HG02798 (cell line): ENCODE measurements around the gene RGS19.
A peak's percentile ranks its signal among the peaks of the same experiment; 100 is the strongest.

Experiments used
- ATAC-seq: cut with Tn5 transposase; IDR thresholded peaks from one replicate; pipeline ENCODE4 v1.9.1; 2021; ENCODE audit warnings: mild to moderate bottlenecking; ENCODE audit not compliant: unreplicated experiment, poor library complexity

RGS19 gene

DNA sequence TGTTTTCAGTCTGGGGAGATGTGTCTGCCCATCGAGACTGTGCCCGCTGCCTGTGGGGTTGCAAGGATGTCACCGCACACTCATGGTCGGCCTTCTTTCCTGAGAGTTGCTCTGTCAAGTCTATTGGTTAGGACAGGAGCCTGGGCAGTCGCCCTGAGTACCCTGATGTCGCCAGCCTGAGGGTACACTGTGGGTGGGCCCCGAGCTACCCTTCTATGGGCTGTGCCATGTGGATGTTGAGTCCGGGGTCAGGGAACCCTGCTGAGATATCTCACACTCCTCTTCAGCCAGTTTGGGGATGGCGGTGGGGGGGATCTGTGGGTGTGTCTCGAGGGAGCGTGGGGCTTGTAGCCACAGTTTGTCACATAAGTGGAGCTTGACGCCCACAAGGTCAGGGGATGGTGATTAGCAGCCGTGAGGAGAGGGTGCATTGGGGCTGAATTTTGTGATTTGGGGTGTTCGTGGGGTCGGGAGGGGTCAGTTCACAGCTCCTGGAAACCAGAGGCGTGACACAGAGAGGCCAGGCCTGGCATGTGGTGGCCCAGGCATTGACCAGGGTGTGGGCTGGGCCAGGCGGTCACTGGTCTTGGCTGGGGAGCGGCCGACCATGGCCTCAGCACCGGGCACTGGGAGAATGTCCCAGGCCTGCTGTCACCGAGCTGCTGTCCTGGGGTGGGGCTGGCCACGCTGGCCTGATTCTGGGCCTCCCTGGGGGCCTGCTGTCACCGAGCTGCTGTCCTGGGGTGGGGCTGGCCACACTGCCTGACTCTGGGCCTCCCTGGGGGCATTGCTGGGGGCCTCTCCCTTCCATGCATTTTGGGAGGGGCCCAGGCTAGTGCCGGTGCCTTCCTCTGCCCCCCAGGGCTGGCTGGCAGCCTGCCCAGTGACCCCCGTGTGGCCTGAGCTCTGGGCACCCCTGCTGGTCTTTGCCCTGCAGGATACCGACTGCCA, 29.7 kb upstream of the RGS19 start:
- no peak for ATAC-seq

DNA sequence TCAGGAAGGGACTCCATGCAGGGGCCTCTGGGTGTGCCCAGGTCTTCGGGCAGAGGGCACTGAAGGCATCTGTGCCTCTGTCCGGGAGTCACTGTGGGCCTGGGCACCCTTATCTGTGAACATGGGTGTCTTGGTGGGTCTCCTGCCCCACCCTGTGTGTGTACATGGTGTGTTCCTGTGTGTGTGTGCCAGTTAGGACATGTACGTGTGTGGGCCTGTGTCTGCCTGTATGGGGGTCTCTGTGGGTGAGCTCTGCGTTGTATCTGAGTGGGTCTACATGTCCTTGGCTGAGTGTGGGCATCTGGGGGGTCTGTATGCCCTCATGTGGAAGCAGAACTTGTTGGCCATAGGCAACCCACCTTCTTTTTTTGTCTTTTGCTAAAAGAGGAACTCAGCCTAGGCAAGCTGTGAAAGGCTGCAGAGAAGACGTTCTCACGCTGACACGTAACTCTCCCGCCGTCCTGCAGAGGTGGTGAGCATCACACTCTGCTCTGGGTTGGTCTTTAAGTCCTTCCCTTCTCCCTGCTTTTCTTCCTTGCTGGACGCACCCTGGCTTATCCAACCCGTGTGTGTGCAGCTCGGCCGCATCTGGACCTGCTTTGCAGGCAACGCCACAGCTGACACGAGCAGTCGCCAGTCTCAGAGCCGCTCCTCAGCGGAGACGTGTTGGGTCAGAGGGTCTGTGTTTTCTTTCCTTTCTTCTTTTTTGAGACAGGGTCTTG, 28.6 kb upstream of the RGS19 start:
- no peak for ATAC-seq

DNA sequence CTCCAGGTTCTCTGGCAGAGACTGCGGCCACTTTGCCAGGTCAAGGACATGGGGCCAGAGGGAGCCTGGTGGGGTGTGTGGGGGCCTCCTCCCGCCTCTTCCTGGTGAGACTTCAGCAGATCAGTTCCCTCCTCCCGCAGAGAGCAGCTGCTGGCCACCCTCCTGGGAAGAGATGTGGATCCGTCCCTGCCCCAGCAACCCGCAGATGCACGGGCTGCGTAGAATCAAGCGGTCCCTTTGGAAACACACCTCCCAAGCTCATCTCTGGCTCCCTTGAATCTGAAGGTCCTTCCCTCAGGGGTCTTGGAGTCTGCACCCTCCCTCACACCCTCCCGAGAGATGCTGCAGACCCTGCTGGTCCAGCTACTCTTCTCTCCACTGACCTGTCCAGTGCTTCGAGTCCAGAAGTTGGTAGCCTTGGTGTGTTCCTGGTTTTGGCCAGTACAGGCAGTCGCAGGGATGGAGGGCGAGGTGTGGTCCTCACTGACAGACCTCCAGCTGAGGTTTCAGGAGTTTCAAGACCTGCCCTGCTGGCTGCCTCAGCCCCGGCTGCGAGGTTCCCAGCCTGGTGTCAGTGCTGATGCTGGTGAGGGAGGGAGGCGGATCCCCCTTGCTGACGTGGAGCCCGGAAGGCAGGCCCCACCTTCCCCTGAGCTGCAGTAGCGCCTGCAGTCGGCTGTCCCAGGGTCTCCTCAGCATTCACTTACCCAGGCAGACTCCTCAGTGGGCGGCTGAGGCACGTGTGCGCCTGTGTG, 27.8 kb upstream of the RGS19 start, which contains the start of gene NPBWR2:
Gene NPBWR2 (minus strand): TSS at position 585 of the 755 bp plus-strand sequence. CDS start 734 bp downstream, outside the sequence.
- no peak for ATAC-seq

DNA sequence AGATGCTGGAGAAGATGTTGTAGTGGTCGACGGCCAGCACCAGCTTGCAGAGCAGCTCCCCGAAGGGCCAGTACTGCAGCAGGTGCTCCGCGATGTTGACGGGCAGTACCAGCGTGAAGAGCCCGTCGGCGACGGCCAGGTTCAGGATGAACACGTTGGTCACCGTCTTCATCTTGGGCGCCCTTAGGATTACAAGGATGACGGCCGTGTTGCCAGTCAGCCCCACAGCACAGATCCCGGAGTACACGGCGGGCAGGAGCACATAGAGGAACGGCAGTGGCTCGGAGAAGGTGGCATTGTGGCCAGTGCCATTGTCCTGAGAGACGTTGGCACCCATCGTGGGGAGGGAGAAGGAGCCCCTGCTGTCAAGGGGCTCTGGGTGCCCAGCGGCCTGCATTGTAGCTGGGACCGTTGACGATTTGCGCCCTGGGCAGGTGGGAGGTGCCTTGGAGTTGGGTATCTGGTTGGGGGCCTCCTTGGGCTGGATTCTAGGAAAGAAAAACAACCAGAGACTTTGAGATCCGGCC, 27.2 kb upstream of the RGS19 start:
- ATAC-seq: no peak

DNA sequence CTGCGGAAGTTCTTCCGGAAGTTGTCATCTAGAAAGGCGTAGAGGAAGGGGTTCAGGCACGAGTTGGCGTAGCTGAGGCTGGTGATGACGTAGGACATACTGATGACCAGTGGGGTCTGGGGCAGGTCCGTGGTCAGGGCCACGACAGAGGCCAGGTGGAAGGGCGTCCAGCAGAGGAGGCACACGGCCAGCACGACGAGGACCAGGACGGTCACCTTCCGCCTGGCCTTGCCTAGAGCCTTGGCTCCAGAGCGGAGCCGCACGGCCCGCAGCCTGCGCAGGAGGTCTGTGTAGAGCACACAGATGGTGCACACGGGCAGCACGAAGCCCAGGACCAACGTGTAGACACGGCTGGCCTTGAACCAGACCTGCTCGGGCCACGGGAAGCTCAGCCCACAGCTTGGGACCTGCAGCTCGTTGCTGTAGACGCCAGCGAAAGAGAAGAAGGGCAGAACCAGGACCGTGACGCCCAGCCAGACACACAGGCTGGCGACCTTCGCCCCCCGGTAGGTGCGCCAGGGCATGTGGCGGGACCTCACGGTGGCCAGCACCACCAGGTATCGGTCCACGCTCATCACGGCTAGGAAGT, 26.6 kb upstream of the RGS19 start:
- no peak for ATAC-seq

DNA sequence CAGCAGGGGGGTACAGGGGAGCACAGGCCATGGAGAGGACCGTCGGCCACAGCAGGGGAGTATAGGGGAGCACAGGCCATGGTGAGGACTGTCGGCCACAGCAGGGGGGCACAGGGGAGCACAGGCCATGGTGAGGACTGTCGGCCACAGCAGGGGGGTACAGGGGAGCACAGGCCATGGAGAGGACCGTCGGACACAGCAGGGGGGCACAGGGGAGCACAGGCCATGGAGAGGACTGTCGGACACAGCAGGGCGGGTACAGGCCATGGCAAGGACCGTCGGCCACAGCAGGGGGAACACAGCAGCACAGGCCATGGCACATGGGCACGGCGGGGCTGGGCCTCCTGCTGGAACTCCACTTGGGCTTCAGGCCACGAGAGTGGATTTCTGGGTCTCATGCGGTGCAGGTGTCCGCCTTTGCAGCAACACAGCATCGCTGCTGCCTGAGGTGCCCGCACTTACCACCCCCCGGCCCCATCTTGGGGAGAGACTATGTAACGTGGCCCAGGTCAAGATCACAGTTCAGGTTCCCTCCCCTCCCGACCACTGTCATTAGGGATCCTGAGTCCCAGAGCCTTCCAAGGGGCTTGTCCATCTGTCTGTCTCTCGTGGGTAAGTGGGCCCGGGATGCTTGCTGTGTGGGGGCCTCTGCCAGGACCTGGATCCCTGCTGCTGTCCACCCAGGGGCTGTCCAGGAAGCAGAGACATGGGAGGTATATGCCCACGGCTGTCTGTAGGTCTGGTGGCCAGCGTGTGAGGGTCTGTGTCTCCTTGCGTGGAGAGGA, 25.5 kb upstream of the RGS19 start:
- ATAC-seq: no peak

DNA sequence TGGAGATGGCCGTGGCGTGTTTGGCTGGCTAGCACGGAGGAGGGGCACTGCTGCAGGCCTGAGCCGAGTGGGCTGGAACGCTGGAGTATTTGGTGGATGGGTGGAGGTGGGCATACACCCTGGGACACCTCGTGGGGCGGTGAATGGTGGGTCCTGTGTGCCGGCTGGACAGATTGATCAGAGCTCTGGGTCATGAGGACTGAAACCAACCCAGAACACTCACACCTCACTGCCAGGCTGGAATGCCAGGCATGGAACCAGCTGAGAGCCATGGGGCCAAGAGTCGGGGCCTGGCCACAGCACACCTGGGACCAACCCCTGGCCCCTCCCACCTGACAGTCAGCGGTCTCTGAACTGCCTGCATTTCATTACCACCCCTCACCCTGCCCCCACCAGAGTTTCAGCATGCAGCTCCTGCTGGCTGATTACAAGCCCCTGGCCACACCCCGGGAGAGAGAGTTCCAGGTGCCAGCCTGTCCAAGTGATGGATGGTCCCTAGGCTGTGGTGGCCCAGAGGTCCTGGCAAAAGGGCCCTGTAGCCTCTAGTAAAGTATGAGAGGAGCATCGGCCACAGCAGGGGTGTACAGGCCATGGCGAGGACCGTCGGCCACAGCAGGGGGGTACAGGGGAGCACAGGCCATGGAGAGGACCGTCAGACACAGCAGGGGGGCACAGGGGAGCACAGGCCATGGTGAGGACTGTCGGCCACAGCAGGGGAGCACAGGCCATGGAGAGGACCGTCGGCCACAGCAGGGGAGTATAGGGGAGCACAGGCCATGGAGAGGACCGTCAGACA, 24.8 kb upstream of the RGS19 start:
- ATAC-seq: no peak

DNA sequence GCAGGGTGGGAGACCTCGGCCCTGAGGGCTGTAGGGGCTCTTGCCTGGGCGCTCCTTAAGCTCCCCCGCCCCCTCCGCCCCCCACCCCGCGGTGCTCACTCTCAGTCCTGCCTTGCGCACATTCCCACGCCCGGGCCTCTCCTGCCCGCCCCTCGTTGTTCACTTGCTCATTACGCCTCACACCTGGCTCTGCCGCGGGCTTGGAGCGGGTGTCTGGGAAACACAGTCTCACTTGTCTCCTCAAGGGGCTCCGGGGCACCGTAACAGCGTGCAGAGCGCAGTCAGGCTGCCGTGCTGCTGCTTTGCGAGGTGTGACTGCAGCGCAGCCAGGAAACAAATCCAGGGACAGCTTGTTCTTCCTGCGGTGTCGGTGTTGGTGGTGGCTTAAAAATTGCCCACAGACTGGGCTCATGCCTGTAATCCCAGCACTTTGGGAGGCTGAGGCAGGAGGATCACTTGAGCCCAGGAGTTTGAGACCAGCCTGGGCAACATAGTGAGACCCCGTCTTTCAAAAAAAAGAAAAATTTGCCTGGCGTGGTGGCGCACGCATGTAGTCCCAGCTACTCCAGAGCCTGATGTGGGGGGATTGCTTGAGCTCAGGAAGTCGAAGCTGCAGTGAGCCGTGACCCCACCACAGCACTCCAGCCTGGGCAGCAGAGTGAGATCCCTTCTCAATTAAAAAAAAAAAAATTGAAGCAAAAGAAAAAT, 23.5 kb upstream of the RGS19 start:
- no peak for ATAC-seq

DNA sequence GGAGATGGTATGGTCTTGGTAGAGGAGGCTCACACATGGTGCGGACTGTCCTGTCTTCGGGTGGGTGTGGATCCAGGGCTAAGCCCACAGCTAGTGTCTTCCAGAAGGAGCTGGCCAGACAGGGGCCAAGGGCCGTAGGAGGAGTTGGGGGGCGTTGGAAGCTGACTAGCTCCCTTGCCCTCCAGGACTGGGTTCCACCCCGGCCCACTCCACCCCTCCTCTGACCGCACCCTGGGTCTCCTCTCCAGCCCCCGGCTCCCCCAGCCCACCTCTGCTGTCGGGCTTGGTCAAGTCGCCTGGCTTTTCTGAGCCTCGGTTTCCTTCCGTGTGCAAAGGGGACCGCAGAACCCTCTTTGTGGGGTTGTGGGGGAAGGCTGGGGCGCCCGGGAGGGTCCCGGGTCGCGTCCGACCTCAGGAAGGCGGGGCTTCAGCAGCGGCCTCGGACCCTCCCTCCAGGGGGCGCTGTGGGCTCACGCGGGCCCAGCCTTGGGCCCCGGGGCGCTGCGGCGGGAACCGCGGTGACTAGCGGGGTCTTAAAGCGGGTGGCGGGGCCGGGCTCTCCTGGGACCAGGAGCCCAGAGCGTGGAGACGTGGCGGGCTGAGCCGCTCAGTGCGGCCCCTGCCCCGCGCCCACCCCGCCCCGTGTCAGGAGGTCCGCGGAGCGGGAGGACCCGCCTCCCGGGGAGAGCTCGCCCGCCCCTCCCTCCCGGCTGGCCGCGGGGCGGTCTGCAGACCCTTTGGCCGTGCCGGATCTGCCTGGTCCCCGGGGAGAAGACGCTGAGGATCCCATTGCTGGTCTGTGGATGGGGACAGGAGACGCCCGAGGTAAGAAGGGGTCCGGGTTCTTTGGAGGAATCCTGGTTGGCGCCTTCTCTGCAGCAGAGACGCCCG, 22.7 kb upstream of the RGS19 start:
- peak; percentile 49 for ATAC-seq

DNA sequence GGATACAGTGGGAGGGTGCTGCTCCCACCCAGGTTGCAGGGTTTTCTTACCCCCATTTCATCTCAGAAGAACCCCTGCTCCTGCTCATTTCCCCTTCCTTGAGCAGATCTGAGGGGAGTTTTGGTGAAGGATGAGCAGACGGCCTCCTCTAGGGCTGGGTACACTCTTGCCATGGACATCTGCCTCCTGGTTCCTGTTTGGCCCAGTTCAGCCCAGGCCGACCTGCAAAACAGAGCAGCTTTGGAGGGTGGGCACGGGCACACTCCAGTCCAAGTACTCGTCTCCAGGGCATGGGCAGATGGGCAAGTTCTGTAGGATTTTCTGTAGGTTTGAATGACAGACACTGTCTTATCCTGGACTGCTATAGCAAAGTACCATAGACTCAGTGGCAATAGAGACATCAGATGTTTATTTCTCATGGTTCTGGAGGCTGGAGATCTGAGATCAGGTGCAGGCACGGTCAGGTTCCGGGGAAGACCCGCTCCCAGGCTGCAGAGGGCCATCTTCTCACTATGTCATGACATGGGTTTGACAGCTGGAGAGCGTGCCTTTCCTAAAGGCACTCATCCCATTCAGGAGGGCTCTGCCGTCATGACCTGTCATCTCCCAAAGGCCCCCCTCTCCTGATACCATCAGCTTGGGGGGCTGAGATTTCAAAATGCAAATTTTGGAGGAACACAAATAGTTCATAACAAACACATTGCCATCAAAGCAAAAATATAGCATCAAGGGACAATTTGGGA, 21.8 kb upstream of the RGS19 start:
- ATAC-seq: no peak

DNA sequence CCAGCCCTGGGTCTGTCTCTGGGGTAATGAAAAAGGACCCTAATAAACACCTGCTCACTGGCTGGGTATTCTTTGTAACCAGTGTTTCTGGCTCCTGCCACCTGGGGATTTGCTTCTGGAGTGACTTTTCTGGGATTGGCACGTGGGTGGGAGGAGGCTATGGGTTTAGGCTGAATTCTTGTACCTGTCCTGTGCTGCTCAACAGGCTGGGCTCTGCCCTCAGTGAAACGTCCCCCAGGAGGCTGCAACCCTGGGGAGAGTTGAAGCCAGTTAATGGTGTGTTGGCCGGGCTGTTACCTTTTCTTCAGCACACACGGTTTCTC, 21.2 kb upstream of the RGS19 start:
- ATAC-seq: no peak

DNA sequence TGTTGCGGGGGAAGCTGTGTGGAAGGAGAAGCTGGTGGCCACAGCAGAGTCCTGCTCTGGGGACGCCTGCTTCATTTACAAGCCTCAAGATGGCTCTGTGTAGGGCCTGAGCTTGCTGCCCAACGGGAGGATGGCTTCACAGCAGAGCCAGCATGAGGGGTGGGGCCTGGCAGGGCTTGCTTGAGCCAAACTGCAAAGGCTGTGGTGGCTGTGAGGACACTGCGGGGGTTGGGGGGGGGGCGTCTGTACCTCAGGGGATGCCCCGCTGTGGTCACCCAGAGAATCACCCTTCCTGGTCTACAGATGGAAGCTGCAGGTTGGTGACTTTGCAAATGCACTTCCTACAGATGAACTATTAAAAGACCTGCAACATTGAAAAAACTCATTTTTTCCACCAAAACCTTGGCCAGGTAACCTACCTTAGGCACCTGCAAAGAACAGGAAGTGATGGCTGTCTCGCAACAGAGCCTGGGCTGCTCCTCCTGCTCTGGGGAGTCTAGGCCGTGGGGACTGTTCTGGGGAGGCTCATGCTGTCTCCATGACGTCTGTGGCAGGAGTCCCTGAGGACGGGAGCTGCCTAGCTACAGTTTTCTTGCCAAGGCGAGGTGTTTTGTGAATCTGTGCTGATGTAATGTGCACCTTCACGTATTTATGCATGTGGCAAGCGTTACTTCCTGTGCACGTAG, 20.7 kb upstream of the RGS19 start:
- no peak for ATAC-seq

DNA sequence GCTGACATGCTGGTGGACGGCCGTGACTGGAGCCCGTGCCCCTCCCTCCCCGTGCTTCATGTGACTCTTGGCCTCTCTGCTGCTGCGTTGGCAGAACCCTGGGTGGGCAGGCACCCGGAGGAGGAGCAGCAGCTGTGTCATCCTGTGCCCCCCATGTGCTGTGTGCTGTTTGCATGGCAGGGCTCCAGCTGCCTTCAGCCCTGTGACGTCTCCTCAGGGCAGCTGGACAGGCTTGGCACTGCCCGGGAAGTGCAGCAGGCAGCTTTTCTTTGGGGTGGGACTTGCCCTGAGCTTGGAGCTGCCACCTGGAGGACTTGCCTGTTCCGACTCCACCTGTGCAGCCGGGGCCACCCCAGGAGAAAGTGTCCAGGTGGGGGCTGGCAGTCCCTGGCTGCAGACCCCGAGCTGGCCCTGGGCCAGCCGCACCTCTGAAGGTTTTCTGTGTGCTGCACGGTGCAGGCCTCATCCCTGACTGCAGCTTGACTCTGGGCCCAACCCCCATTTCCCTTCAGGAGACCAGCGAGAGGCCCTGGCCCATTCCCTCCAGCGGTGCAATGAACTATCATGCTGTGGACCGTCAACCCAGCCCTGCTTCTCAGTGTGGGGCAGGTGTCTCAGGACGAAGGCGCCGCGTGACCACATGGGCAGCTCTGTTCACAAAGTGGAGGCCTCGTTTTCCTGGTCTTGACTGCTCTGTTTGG, 19.9 kb upstream of the RGS19 start:
- no peak for ATAC-seq

DNA sequence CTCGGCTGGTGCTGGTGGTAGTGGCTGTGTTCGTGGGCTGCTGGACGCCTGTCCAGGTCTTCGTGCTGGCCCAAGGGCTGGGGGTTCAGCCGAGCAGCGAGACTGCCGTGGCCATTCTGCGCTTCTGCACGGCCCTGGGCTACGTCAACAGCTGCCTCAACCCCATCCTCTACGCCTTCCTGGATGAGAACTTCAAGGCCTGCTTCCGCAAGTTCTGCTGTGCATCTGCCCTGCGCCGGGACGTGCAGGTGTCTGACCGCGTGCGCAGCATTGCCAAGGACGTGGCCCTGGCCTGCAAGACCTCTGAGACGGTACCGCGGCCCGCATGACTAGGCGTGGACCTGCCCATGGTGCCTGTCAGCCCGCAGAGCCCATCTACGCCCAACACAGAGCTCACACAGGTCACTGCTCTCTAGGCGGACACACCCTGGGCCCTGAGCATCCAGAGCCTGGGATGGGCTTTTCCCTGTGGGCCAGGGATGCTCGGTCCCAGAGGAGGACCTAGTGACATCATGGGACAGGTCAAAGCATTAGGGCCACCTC, 19.2 kb upstream of the RGS19 start:
- no peak for ATAC-seq

DNA sequence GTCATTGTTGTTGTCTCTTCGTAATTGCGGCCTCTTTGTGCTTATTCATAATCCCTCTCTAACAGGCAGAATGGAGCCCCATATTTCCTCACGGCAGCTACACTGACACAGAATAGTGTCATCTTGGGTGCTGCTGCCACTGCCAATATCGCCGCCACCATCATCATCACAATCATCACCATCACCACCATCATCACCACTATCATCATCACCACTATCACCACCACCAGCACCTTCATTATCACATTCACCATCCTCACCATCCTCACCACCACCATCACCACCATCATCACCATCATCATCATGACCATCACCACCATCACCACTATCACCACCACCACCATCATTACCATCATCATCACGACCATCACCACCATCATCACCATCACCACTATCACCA, 17.2 kb upstream of the RGS19 start:
- ATAC-seq: no peak
